Effector memory CD4-positive, alpha-beta T cell (primary cell): ENCODE measurements around the gene RGS19.
"Not testable (repeated sequence)": the region's sequence is repeated elsewhere in the genome, so short reads cannot be mapped to it uniquely, and the experiment has no call there.

ENCODE experiments used
- DNase-seq, 3 donors: peaks; one replicate each; pipeline ENCODE4 v3.0.0-alpha.2; 2020
- H3K27ac ChIP-seq: 2 replicates; pipeline ENCODE4 v1.7.0; 2013; ENCODE audit warnings: mild to moderate bottlenecking, low read length, moderate library complexity; ENCODE audit not compliant: insufficient read depth, poor library complexity, severe bottlenecking
- H3K27me3 ChIP-seq: replicated peaks from 2 replicates; pipeline ENCODE4 v1.7.0; 2013; ENCODE audit warnings: mild to moderate bottlenecking, low read length; ENCODE audit not compliant: insufficient read depth, control insufficient read depth, poor library complexity, severe bottlenecking
- H3K36me3 ChIP-seq: 2 replicates; pipeline ENCODE4 v1.7.0; 2013; ENCODE audit warnings: mild to moderate bottlenecking, low read length, moderate library complexity; ENCODE audit not compliant: control insufficient read depth, insufficient read depth
- H3K4me1 ChIP-seq: 2 replicates; pipeline ENCODE4 v1.7.0; 2013; ENCODE audit warnings: low read length, mild to moderate bottlenecking; ENCODE audit not compliant: control insufficient read depth, insufficient read depth, poor library complexity, severe bottlenecking
- H3K4me3 ChIP-seq: 2 replicates; pipeline ENCODE4 v1.7.0; 2013; ENCODE audit warnings: low read length, low read depth, mild to moderate bottlenecking; ENCODE audit not compliant: insufficient read depth, poor library complexity, severe bottlenecking
- H3K9me3 ChIP-seq: 2 replicates; pipeline ENCODE4 v1.7.0; 2013; ENCODE audit warnings: mild to moderate bottlenecking, low read length, moderate library complexity; ENCODE audit not compliant: control insufficient read depth
- total RNA-seq, 3 donors: gene quantifications; one replicate each; lab custom pipeline; 2026; lab: John Stamatoyannopoulos, UW

Gene RGS19
- 38.3 to 46.7 (median 39.1) reads per million in 3 donors for total RNA-seq

GRCh38 chr20:64079273-64080012 lies at the start of gene RGS19:
Gene RGS19, minus strand, starts transcription at chr20:64079518. Its CDS starts 2,632 bp downstream, at chr20:64076886.
- Histone ChIP-seq H3K4me1 (peaks cover 46% of the 10 kb centered on the region), H3K9me3 (no peaks in the 10 kb centered on the region), H3K27me3 (no peaks in the 10 kb centered on the region), H3K4me3 (peak within 1 kb of the TSS; percentile 85), H3K36me3 (peaks cover 18% of the 10 kb centered on the region), H3K27ac (peak within 1 kb of the TSS; percentile 82)
- DNase-seq: peak; percentile 57 to 66 (median 63)

- not testable (repeated sequence) for DNase-seq, H3K36me3 ChIP-seq, H3K27ac ChIP-seq, H3K9me3 ChIP-seq, H3K4me1 ChIP-seq, H3K4me3 ChIP-seq, H3K27me3 ChIP-seq
Measured at GRCh38 chr20:64123517-64123916, 44.2 kb upstream of the RGS19 start.

- H3K4me1 ChIP-seq, H3K4me3 ChIP-seq, H3K36me3 ChIP-seq, H3K27ac ChIP-seq, H3K27me3 ChIP-seq, DNase-seq, H3K9me3 ChIP-seq: not testable (repeated sequence)
Measured at GRCh38 chr20:64122927-64123326, 43.6 kb upstream of the RGS19 start.

- no peaks in the 10 kb centered on the region for H3K36me3 ChIP-seq
- no peak overlapping the region for H3K27ac ChIP-seq
- H3K27me3 ChIP-seq: no peaks in the 10 kb centered on the region
- peaks cover 7% of the 10 kb centered on the region for H3K4me1 ChIP-seq
- no peaks in the 10 kb centered on the region for H3K9me3 ChIP-seq
- H3K4me3 ChIP-seq: no peak overlapping the region
- DNase-seq: no peak
Measured at GRCh38 chr20:64121586-64121985, 42.3 kb upstream of the RGS19 start.

GRCh38 chr20:64119681-64120341 lies 40.5 kb upstream of the RGS19 start:
- no peaks in the 10 kb centered on the region for H3K9me3 ChIP-seq
- DNase-seq: no peak
- H3K4me3 ChIP-seq: peak overlapping the region; percentile 49
- no peaks in the 10 kb centered on the region for H3K27me3 ChIP-seq
- H3K36me3 ChIP-seq: no peaks in the 10 kb centered on the region
- H3K4me1 ChIP-seq: peaks cover 7% of the 10 kb centered on the region
- H3K27ac ChIP-seq: no peak overlapping the region

GRCh38 chr20:64119301-64119680 lies 40.0 kb upstream of the RGS19 start:
- no peak for DNase-seq
- H3K27me3 ChIP-seq: no peaks in the 10 kb centered on the region

GRCh38 chr20:64117432-64117777 lies 38.1 kb upstream of the RGS19 start:
- H3K27ac ChIP-seq, H3K4me3 ChIP-seq, H3K27me3 ChIP-seq: not testable (repeated sequence)

More at GRCh38 chr20:64119301-64119680, 40.0 kb upstream of the RGS19 start:
- Histone ChIP-seq H3K4me3 (no peak overlapping the region), H3K4me1 (peaks cover 7% of the 10 kb centered on the region), H3K36me3 (no peaks in the 10 kb centered on the region), H3K27ac (no peak overlapping the region), H3K9me3 (no peaks in the 10 kb centered on the region)

GRCh38 chr20:64116541-64117431 lies 37.5 kb upstream of the RGS19 start:
- H3K4me1 ChIP-seq: peaks cover 7% of the 10 kb centered on the region
- no peak overlapping the region for H3K4me3 ChIP-seq
- no peak overlapping the region for H3K27ac ChIP-seq
- H3K36me3 ChIP-seq: no peaks in the 10 kb centered on the region
- no peak for DNase-seq
- no peaks in the 10 kb centered on the region for H3K9me3 ChIP-seq
- no peaks in the 10 kb centered on the region for H3K27me3 ChIP-seq

More at GRCh38 chr20:64117432-64117777, 38.1 kb upstream of the RGS19 start:
- not testable (repeated sequence) for H3K4me1 ChIP-seq, H3K9me3 ChIP-seq, DNase-seq, H3K36me3 ChIP-seq

- no peak overlapping the region for H3K4me3 ChIP-seq
- DNase-seq: no peak
- peaks cover 7% of the 10 kb centered on the region for H3K4me1 ChIP-seq
- no peaks in the 10 kb centered on the region for H3K36me3 ChIP-seq
- H3K9me3 ChIP-seq: no peaks in the 10 kb centered on the region
- H3K27me3 ChIP-seq: no peaks in the 10 kb centered on the region
- H3K27ac ChIP-seq: no peak overlapping the region
Measured at GRCh38 chr20:64116016-64116415, 36.7 kb upstream of the RGS19 start.
